Measurements from ENCODE around the gene CDRT15. TPM values are rescaled to one million over a fixed set of nuclear protein-coding genes. Genes with fewer than 3 reads are reported as not detected.
"Not testable (repeated sequence)": the region's sequence is repeated elsewhere in the genome, so short reads cannot be mapped to it uniquely, and the experiment has no call there.

The CDRT15 gene
- total and polyA plus RNA-seq, 7 donors: not detected

- no peak overlapping the region for H3K4me3 ChIP-seq
- peaks cover 0 to 3% (median 0%) of the 10 kb centered on the region in 4 donors for H3K4me1 ChIP-seq
- TF ChIP-seq EP300 (IDR thresholded peaks at IDR 0.05) (no peak), POLR2A (IDR thresholded peaks at IDR 0.05) (no peak), POLR2AphosphoS5 (IDR thresholded peaks at IDR 0.05) (no peak), CTCF (IDR thresholded peaks at IDR 0.05) (no peak)
- no peak overlapping the region for H3K27ac ChIP-seq
- peaks cover 0 to 3% (median 0%) of the 10 kb centered on the region in 4 donors for H3K36me3 ChIP-seq
- 75 to 94% methylated on average over 2 of the region's 2 CpGs for WGBS, 2 donors
- no peaks in the 10 kb centered on the region for H3K27me3 ChIP-seq
- H3K9me3 ChIP-seq: no peaks in the 10 kb centered on the region
- intact Hi-C loops (cut with DNase I): no loop called here
- no peak for DNase-seq
Observed at GRCh38 chr17:14197057-14197456, 39.6 kb downstream of the CDRT15 start.

- Histone ChIP-seq H3K36me3 (peaks cover 0 to 3% (median 0%) of the 10 kb centered on the region in 4 donors), H3K27me3 (no peaks in the 10 kb centered on the region), H3K9me3 (no peaks in the 10 kb centered on the region), H3K4me3 (no peak overlapping the region), H3K27ac (no peak overlapping the region), H3K4me1 (peaks cover 0 to 1% (median 0%) of the 10 kb centered on the region in 4 donors)
- TF ChIP-seq EP300 (IDR thresholded peaks at IDR 0.05) (no peak), CTCF (IDR thresholded peaks at IDR 0.05) (no peak), POLR2A (IDR thresholded peaks at IDR 0.05) (no peak), POLR2AphosphoS5 (IDR thresholded peaks at IDR 0.05) (no peak)
- no peak for DNase-seq
- 69 to 90% methylated on average over 4 of the region's 4 CpGs for WGBS, 2 donors
- intact Hi-C loops (cut with DNase I): no loop called here
Observed at GRCh38 chr17:14196377-14196997, 40.2 kb downstream of the CDRT15 start.

- H3K27me3 ChIP-seq; intact Hi-C loops (cut with DNase I); DNase-seq; H3K27ac ChIP-seq; H3K9me3 ChIP-seq; H3K36me3 ChIP-seq; H3K4me1 ChIP-seq; H3K4me3 ChIP-seq: not testable (repeated sequence)
- WGBS, 2 donors: 65 to 89% methylated on average over 12 of the region's 13 CpGs
Observed at GRCh38 chr17:14192636-14193344, 43.9 kb downstream of the CDRT15 start.

- H3K36me3 ChIP-seq; DNase-seq; H3K9me3 ChIP-seq; H3K27me3 ChIP-seq; intact Hi-C loops (cut with DNase I); H3K4me1 ChIP-seq; H3K27ac ChIP-seq; H3K4me3 ChIP-seq: not testable (repeated sequence)
- 83 to 88% methylated on average over 11 of the region's 11 CpGs for WGBS, 2 donors
Observed at GRCh38 chr17:14192039-14192438, 44.6 kb downstream of the CDRT15 start.

- H3K4me3 ChIP-seq; H3K9me3 ChIP-seq; H3K4me1 ChIP-seq; H3K27ac ChIP-seq; H3K36me3 ChIP-seq; H3K27me3 ChIP-seq; DNase-seq; intact Hi-C loops (cut with DNase I): not testable (repeated sequence)
Observed at GRCh38 chr17:14191469-14191868, 45.2 kb downstream of the CDRT15 start.

- WGBS, 2 donors: 60 to 75% methylated on average over 1 of the region's 1 CpG
- H3K27me3 ChIP-seq; DNase-seq; H3K4me1 ChIP-seq; H3K36me3 ChIP-seq; intact Hi-C loops (cut with DNase I); H3K27ac ChIP-seq; H3K9me3 ChIP-seq; H3K4me3 ChIP-seq: not testable (repeated sequence)
Observed at GRCh38 chr17:14190774-14191173, 45.9 kb downstream of the CDRT15 start.

- H3K9me3 ChIP-seq; H3K27ac ChIP-seq; intact Hi-C loops (cut with DNase I); H3K4me3 ChIP-seq; H3K27me3 ChIP-seq; H3K4me1 ChIP-seq; DNase-seq; H3K36me3 ChIP-seq: not testable (repeated sequence)
- 98 to 99% methylated on average over 2 to 3 of the region's 4 CpGs for WGBS, 2 donors
Observed at GRCh38 chr17:14186443-14186842, 50.2 kb downstream of the CDRT15 start.

Other genes starting within 250 kb of the CDRT15 start
- 10 to 100 TPM; 14.4 to 23.9 (median 18.2) TPM for gene COX10, start 167.4 kb downstream of the CDRT15 start, total RNA-seq
- gene COX10, start 167.4 kb downstream of the CDRT15 start, polyA plus RNA-seq: 10 to 100 TPM; 14.4 to 21.5 (median 17.3) TPM
- 1 to 10 TPM in 3 of 4 donors, under 1 TPM in 1; 0.66 to 1.8 (median 1.1) TPM for gene HS3ST3B1, start 64.2 kb upstream of the CDRT15 start, total RNA-seq
- 1 to 10 TPM in 1 of 3 donors, under 1 TPM in 2; 0.46 to 3.0 (median 0.60) TPM for gene HS3ST3B1, start 64.2 kb upstream of the CDRT15 start, polyA plus RNA-seq

All from sigmoid colon (tissue), 7 donors.